K562 (cell line): ENCODE data around the gene C1orf174.

Experiments
- EGR1 ChIP-seq: fragments of 450-650 bp; conservative IDR thresholded peaks from 2 replicates; pipeline ENCODE4 v1.6.1; 2017; ENCODE audit warnings: mild to moderate bottlenecking
- FOSL1 ChIP-seq: fragments of 200-800 bp; sonication (Bioruptor generic); conservative IDR thresholded peaks from 2 replicates; pipeline ENCODE4 v1.6.1; 2016; ENCODE audit warnings: missing genetic modification characterization, missing compliant biosample characterization
- HDAC2 ChIP-seq: fragments of 450-650 bp; IDR thresholded peaks from 2 replicates; pipeline ENCODE4 v1.6.1; 2016; ENCODE audit warnings: mild to moderate bottlenecking
- JUN ChIP-seq, 2 experiments: sonication (generic) in 1 of 2; formaldehyde crosslinking in 1 of 2; IDR thresholded peaks; 2 replicates each; pipeline versions ENCODE4 v1.6.1 to v1.8.0; 2012 to 2022; ENCODE audit warnings: borderline replicate concordance in 2 of 2, mild to moderate bottlenecking in 2 of 2, improper control_type of control experiment in 1 of 2, low read depth in 1 of 2, low read length in 1 of 2, missing genetic modification reagents in 1 of 2
- TF ChIP-seq, protein P1 (sequence below), 3 experiments: IDR thresholded peaks in 2 of 3; conservative IDR thresholded peaks in 1 of 3; 2 replicates each; pipeline ENCODE4 v1.5.1; 2011 to 2012; ENCODE audit warnings: low read length in 3 of 3, mild to moderate bottlenecking in 3 of 3, control low read depth in 2 of 3, improper control_type of control experiment in 1 of 3, inconsistent platforms in 1 of 3, low read depth in 1 of 3, mixed read lengths in 1 of 3, moderate library complexity in 1 of 3; ENCODE audit not compliant: insufficient read depth in 2 of 3

DNA sequence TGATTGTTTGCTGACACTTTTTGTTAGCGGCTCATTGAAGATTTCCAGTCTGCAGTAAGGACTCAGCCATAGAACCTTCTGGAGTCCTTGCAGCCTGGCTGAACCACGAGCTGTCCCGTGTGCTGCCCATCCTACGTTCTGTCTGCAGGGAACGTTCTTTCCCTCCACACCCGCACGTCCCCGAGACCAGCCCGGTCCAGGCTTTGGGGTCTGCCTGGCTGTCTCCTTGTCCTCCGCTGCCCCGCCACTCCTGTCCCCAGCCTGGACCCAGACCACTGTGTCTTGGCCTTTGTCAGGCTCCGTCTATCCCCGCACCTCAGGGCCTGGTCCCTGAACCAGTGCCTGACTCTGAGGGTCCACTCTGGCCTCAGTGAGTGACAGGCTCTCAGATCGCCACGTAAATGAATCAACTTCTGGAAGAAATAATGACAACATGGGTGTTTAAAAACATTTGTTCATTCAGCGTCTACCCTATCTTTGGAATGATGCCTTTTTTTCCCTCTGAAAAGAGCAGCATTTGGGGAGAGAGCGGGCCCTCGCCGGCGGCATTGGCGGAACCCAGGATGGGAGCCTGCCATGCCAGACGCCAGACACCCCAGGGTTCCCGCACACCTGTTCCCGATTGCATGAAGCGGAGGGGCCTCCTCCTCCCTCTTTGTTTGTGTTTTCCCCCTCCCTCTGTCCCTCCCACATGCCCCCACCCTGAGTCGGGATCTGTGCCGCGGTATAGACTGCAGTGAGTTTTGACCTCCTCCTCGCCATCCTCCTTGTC lies 43.9 kb upstream of the C1orf174 start:
- TF ChIP-seq, protein P1, sequence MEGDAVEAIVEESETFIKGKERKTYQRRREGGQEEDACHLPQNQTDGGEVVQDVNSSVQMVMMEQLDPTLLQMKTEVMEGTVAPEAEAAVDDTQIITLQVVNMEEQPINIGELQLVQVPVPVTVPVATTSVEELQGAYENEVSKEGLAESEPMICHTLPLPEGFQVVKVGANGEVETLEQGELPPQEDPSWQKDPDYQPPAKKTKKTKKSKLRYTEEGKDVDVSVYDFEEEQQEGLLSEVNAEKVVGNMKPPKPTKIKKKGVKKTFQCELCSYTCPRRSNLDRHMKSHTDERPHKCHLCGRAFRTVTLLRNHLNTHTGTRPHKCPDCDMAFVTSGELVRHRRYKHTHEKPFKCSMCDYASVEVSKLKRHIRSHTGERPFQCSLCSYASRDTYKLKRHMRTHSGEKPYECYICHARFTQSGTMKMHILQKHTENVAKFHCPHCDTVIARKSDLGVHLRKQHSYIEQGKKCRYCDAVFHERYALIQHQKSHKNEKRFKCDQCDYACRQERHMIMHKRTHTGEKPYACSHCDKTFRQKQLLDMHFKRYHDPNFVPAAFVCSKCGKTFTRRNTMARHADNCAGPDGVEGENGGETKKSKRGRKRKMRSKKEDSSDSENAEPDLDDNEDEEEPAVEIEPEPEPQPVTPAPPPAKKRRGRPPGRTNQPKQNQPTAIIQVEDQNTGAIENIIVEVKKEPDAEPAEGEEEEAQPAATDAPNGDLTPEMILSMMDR (IDR thresholded peaks at IDR 0.05 in 2 of 3, conservative IDR thresholded peaks at IDR 0.05 in 1 of 3; ENCODE audit: insufficient read depth in 2 of 3, low read depth in 1 of 3, low read length in 3 of 3), result no peak
- TF ChIP-seq HDAC2 (no peak), EGR1 (no peak), FOSL1 (no peak), JUN (IDR thresholded peaks at IDR 0.05; ENCODE audit: borderline replicate concordance, low read depth, low read length) (no peak), JUN (CRISPR knock-in tag; IDR thresholded peaks at IDR 0.05; ENCODE audit: borderline replicate concordance) (no peak)
